Measurements from ENCODE around the gene MATN1.

MATN1 gene

GRCh38 chr1:30735668-30736498, 12.5 kb upstream of the MATN1 start:
- H3K4me3 ChIP-seq (ENCODE audit: control insufficient read depth, low read depth, low read length), result no peak overlapping the region
- no peak for TF ChIP-seq CTCF (conservative IDR thresholded peaks at IDR 0.05; ENCODE audit: control insufficient read depth, insufficient read depth, low read depth, low read length)
- DNase-seq (ENCODE audit: low read depth), result no peak

- TF ChIP-seq CTCF (conservative IDR thresholded peaks at IDR 0.05; ENCODE audit: control insufficient read depth, insufficient read depth, low read depth, low read length), result no peak
- H3K4me3 ChIP-seq (ENCODE audit: control insufficient read depth, low read depth, low read length), result no peak overlapping the region
- no peak for DNase-seq (ENCODE audit: low read depth)
Observed at GRCh38 chr1:30735124-30735523, 11.7 kb upstream of the MATN1 start.

- TF ChIP-seq CTCF (conservative IDR thresholded peaks at IDR 0.05; ENCODE audit: control insufficient read depth, insufficient read depth, low read depth, low read length), result no peak
Observed at GRCh38 chr1:30734580-30734979, 11.2 kb upstream of the MATN1 start.

GRCh38 chr1:30734106-30734505, 10.7 kb upstream of the MATN1 start:
- no peak for TF ChIP-seq CTCF (conservative IDR thresholded peaks at IDR 0.05; ENCODE audit: control insufficient read depth, insufficient read depth, low read depth, low read length)
- no peak overlapping the region for H3K4me3 ChIP-seq (ENCODE audit: control insufficient read depth, low read depth, low read length)

More at GRCh38 chr1:30734580-30734979, 11.2 kb upstream of the MATN1 start:
- DNase-seq (ENCODE audit: low read depth), result no peak
- H3K4me3 ChIP-seq (ENCODE audit: control insufficient read depth, low read depth, low read length), result no peak overlapping the region

GRCh38 chr1:30733493-30733892, 10.1 kb upstream of the MATN1 start:
- no peak for TF ChIP-seq CTCF (conservative IDR thresholded peaks at IDR 0.05; ENCODE audit: control insufficient read depth, insufficient read depth, low read depth, low read length)
- no peak for DNase-seq (ENCODE audit: low read depth)
- H3K4me3 ChIP-seq (ENCODE audit: control insufficient read depth, low read depth, low read length), result no peak overlapping the region

More at GRCh38 chr1:30734106-30734505, 10.7 kb upstream of the MATN1 start:
- no peak for DNase-seq (ENCODE audit: low read depth)

GRCh38 chr1:30732277-30732996, 9.1 kb upstream of the MATN1 start:
- TF ChIP-seq CTCF (conservative IDR thresholded peaks at IDR 0.05; ENCODE audit: control insufficient read depth, insufficient read depth, low read depth, low read length), result no peak
- no peak for DNase-seq (ENCODE audit: low read depth)

More at GRCh38 chr1:30732277-30732996, 9.1 kb upstream of the MATN1 start:
- no peak overlapping the region for H3K4me3 ChIP-seq (ENCODE audit: control insufficient read depth, low read depth, low read length)

All from fibroblast of mammary gland (primary cell).